A673 (cell line): ENCODE results near the gene TAF4. TPM values are rescaled to one million over a fixed set of nuclear protein-coding genes. Genes with fewer than 3 reads are reported as not detected.

Experiments
- BruUV-seq: library from RNA; stranded (reverse); fragments of 400-500 nt; replicated peaks from 2 replicates; lab custom pipeline; 2021; lab: Mats Ljungman, UMichigan
- CTCF ChIA-PET: fragments of 300-600 bp; sonication (Branson Sonifier 250); formaldehyde crosslinking; loops from one replicate; lab custom pipeline; 2022; ENCODE audit warnings: antibody characterized with exemption; lab: Charles Lee
- POLR2A ChIA-PET: fragments of 300-600 bp; sonication (Branson Sonifier 250); formaldehyde crosslinking; loops from one replicate; lab custom pipeline; 2022; ENCODE audit warnings: antibody characterized with exemption; ENCODE audit not compliant: low non-redundant PET; lab: Charles Lee
- DNase-seq: peaks from one replicate; pipeline ENCODE4 v3.0.0-alpha.2; 2015; ENCODE audit warnings: low spot score
- H3K27ac ChIP-seq: fragments of 200-600 bp; sonication (generic); 2 replicates; pipeline ENCODE4 v1.5.1; 2016; ENCODE audit warnings: mixed run types, low read depth, mild to moderate bottlenecking, mixed read lengths, antibody characterized with exemption, low read length; ENCODE audit not compliant: poor library complexity, severe bottlenecking
- H3K27me3 ChIP-seq: fragments of 200-600 bp; sonication (generic); replicated peaks from 2 replicates; pipeline ENCODE4 v1.6.1; 2017; ENCODE audit warnings: mixed run types, low read depth, mild to moderate bottlenecking, mixed read lengths, antibody characterized with exemption, low read length; ENCODE audit not compliant: insufficient read depth, poor library complexity
- H3K36me3 ChIP-seq: fragments of 200-600 bp; sonication (generic); 2 replicates; pipeline ENCODE4 v1.6.1; 2016; ENCODE audit warnings: mixed run types, mild to moderate bottlenecking, mixed read lengths, antibody characterized with exemption, low read length; ENCODE audit not compliant: insufficient read depth, poor library complexity, severe bottlenecking
- H3K4me1 ChIP-seq: fragments of 200-600 bp; sonication (generic); 2 replicates; pipeline ENCODE4 v1.6.1; 2017; ENCODE audit warnings: mixed run types, mild to moderate bottlenecking, mixed read lengths, antibody characterized with exemption, low read length; ENCODE audit not compliant: insufficient read depth, poor library complexity, severe bottlenecking
- H3K4me3 ChIP-seq: fragments of 200-600 bp; sonication (generic); 2 replicates; pipeline ENCODE4 v1.5.1; 2016; ENCODE audit warnings: low read depth, mixed run types, mild to moderate bottlenecking, mixed read lengths, low read length; ENCODE audit not compliant: poor library complexity, severe bottlenecking
- H3K9me3 ChIP-seq: fragments of 200-600 bp; sonication (generic); 2 replicates; pipeline ENCODE4 v1.6.1; 2016; ENCODE audit warnings: mixed run types, low read depth, mild to moderate bottlenecking, mixed read lengths, antibody characterized with exemption, low read length; ENCODE audit not compliant: poor library complexity, severe bottlenecking
- EZH2 ChIP-seq: fragments of 200-600 bp; sonication (generic); IDR thresholded peaks from 2 replicates; pipeline ENCODE4 v1.6.1; 2017; ENCODE audit warnings: borderline replicate concordance, low read depth, mild to moderate bottlenecking, mixed read lengths, antibody characterized with exemption, low read length; ENCODE audit not compliant: poor library complexity, severe bottlenecking
- intact Hi-C: fragments of 100-400 bp; cut with micrococcal nuclease; formaldehyde crosslinking; loops from one replicate; pipeline ENCODE4 v1.10.0; 2022; ENCODE audit not compliant: unreplicated experiment
- total RNA-seq: library from RNA; stranded (reverse); gene quantifications from 2 replicates; pipeline ENCODE4 v1.2.3, GENCODE V29; 2021
- TF ChIP-seq, protein P1 (sequence below): fragments of 300-800, 200-600 bp; sonication (generic); conservative IDR thresholded peaks from 2 replicates; pipeline ENCODE4 v1.5.1; 2017; ENCODE audit warnings: low read depth, mild to moderate bottlenecking, antibody characterized with exemption, low read length, moderate library complexity, mixed read lengths

Gene TAF4
- total RNA-seq, 1 experiment from 2014 or later, result 37.0 TPM

GRCh38 chr20:61967300-61967699 lies 98.4 kb downstream of the TAF4 start:
- ChIA-PET POLR2A (no interaction called here), CTCF (no interaction called here)
- H3K36me3 ChIP-seq, result no peaks in the 10 kb centered on the region
- intact Hi-C loops, result no loop called here
- H3K27me3 ChIP-seq, result peaks cover 26% of the 10 kb centered on the region
- no peaks in the 10 kb centered on the region for H3K9me3 ChIP-seq
- H3K27ac ChIP-seq, result no peak overlapping the region
- TF ChIP-seq EZH2, result no peak
- TF ChIP-seq, protein P1, sequence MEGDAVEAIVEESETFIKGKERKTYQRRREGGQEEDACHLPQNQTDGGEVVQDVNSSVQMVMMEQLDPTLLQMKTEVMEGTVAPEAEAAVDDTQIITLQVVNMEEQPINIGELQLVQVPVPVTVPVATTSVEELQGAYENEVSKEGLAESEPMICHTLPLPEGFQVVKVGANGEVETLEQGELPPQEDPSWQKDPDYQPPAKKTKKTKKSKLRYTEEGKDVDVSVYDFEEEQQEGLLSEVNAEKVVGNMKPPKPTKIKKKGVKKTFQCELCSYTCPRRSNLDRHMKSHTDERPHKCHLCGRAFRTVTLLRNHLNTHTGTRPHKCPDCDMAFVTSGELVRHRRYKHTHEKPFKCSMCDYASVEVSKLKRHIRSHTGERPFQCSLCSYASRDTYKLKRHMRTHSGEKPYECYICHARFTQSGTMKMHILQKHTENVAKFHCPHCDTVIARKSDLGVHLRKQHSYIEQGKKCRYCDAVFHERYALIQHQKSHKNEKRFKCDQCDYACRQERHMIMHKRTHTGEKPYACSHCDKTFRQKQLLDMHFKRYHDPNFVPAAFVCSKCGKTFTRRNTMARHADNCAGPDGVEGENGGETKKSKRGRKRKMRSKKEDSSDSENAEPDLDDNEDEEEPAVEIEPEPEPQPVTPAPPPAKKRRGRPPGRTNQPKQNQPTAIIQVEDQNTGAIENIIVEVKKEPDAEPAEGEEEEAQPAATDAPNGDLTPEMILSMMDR, result no peak
- H3K4me3 ChIP-seq, result no peak overlapping the region
- H3K4me1 ChIP-seq, result no peaks in the 10 kb centered on the region
- no TSS peak for BruUV-seq
- no peak for DNase-seq

GRCh38 chr20:61966492-61967244 lies 99.0 kb downstream of the TAF4 start:
- no peak for DNase-seq
- H3K27me3 ChIP-seq, result peaks cover 26% of the 10 kb centered on the region
- H3K27ac ChIP-seq, result no peak overlapping the region
- H3K4me1 ChIP-seq, result no peaks in the 10 kb centered on the region
- ChIA-PET CTCF (no interaction called here), POLR2A (no interaction called here)
- no peak for TF ChIP-seq EZH2
- TF ChIP-seq, protein P1, result no peak
- BruUV-seq, result no TSS peak
- intact Hi-C loops, result no loop called here
- H3K9me3 ChIP-seq, result no peaks in the 10 kb centered on the region
- H3K4me3 ChIP-seq, result no peak overlapping the region
- H3K36me3 ChIP-seq, result no peaks in the 10 kb centered on the region

DNA sequence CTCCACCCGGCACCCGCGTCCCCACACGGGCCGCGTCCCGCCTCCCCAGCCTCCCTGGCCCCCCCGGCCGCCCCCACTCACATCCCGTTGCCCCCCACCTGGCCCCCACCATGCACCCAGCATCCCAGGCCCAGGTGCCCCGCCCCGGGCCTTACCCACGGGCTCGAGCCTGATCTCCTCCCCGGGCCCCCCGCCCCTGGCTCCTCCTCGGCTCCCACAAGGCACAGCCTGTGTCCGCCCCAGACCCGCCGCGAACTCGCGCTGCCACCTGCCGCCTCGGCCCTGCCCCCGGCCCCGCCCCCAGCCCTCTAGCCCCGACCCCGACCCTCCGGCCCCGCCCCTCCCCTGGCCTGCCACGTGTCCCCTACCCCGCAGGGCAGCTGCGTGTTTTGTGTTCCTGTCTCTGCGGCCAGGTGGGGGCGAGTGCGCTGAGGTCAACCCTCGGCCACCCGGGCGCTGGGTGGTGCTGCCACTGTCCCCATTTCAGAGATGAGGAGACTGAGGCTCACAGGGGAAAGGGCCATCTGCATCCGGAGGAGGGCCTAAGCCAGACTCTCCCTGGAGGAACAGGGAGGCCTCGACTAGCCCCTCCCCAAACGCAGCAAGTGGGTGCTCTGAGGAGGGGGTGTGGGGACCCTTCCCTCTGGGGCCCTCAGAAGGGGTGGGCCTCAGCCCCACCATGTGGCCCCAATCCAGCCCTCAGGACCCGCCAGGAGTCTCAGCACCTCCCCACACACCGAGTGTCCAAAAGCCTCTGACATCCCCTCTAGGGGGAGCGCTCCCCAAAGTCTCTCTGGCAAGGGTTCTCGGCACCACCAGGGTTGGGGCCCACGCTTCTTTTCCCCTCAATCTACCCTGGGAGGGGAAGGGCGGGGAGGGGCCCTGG lies 99.8 kb downstream of the TAF4 start:
- Histone ChIP-seq H3K9me3 (no peaks in the 10 kb centered on the region), H3K4me3 (no peak overlapping the region), H3K27ac (no peak overlapping the region), H3K4me1 (no peaks in the 10 kb centered on the region), H3K27me3 (peaks cover 26% of the 10 kb centered on the region), H3K36me3 (no peaks in the 10 kb centered on the region)
- ChIA-PET POLR2A (no interaction called here), CTCF (no interaction called here)
- intact Hi-C loops, result no loop called here
- TF ChIP-seq, protein P1, result 0 out of 2 replicates have a peak, but pooled peaks have one; percentile 25
- TF ChIP-seq EZH2, result no peak
- no TSS peak for BruUV-seq
- no peak for DNase-seq
